IPS-18c (cell line): ENCODE measurements around the gene CELF4.
"Not testable (repeated sequence)": the region's sequence is repeated elsewhere in the genome, so short reads cannot be mapped to it uniquely, and the experiment has no call there.

ENCODE experiments used
- H3K4me3 ChIP-seq: 2 replicates; pipeline ENCODE4 v1.7.0; 2013; ENCODE audit warnings: low read depth, mild to moderate bottlenecking, low read length, moderate library complexity; ENCODE audit not compliant: insufficient read depth
- H3K9me3 ChIP-seq: one replicate; pipeline ENCODE4 v1.6.1; 2013; ENCODE audit warnings: mild to moderate bottlenecking, low read length, moderate library complexity; ENCODE audit not compliant: control insufficient read depth, insufficient read depth

The CELF4 gene

GRCh38 chr18:37358061-37358460 is 207.5 kb downstream of the CELF4 start:
- not testable (repeated sequence) for H3K4me3 ChIP-seq

GRCh38 chr18:37355772-37356171 is 209.8 kb downstream of the CELF4 start:
- no peak overlapping the region for H3K4me3 ChIP-seq
- no peaks in the 10 kb centered on the region for H3K9me3 ChIP-seq

More at GRCh38 chr18:37358061-37358460, 207.5 kb downstream of the CELF4 start:
- H3K9me3 ChIP-seq, result not testable (repeated sequence)

DNA sequence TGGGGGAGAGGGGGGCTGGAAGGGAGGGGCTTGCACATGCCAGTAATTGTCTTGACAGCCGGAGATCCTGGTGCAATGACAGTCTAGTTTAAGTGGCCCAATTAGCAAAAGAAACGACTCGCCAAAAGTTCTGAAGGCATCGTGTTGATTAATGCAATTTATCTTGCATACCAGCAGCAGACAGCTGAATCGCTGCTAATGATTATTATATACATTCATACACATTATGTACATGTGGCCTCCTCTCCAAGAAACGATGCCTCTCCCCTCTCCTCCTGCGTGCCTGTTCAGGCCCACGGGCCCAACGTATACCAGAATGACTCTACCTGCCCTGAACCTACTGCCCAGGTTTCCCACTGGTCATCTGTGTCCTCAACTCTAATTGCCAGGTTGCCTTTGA is 214.5 kb downstream of the CELF4 start:
- no peaks in the 10 kb centered on the region for H3K9me3 ChIP-seq

GRCh38 chr18:37348729-37349128 is 216.9 kb downstream of the CELF4 start:
- H3K4me3 ChIP-seq, result no peak overlapping the region
- no peaks in the 10 kb centered on the region for H3K9me3 ChIP-seq

More for the DNA sequence above, 214.5 kb downstream of the CELF4 start:
- H3K4me3 ChIP-seq, result no peak overlapping the region

DNA sequence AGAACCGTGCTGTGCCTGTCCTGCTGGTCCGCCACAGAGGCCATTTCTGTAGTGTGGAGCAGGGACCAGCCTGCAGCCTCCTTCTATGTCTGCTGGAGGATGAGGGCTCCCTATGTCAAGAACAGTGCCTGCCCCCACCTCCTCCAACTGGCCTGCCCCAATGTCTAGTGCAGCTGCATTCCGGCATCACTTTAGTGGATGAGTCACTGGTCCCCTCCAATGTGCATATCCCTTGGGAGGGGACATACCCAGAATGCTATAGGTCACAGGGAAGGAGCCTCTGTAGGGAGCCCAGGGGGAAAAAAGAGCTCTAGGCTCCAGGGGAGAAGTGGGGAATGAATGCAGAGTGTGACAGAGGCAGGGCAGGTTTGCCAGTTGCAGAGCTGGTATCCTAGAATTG is 219.6 kb downstream of the CELF4 start:
- Histone ChIP-seq H3K9me3 (no peaks in the 10 kb centered on the region), H3K4me3 (no peak overlapping the region)

- Histone ChIP-seq H3K4me3 (no peak overlapping the region), H3K9me3 (no peaks in the 10 kb centered on the region)
Observed at GRCh38 chr18:37343542-37343851, 222.1 kb downstream of the CELF4 start.

- H3K4me3 ChIP-seq, result no peak overlapping the region
- H3K9me3 ChIP-seq, result no peaks in the 10 kb centered on the region
Observed at GRCh38 chr18:37341473-37342086, 224.0 kb downstream of the CELF4 start.

GRCh38 chr18:37341016-37341415 is 224.6 kb downstream of the CELF4 start:
- no peak overlapping the region for H3K4me3 ChIP-seq
- H3K9me3 ChIP-seq, result no peaks in the 10 kb centered on the region

GRCh38 chr18:37339701-37340215 is 225.8 kb downstream of the CELF4 start:
- Histone ChIP-seq H3K9me3 (no peaks in the 10 kb centered on the region), H3K4me3 (no peak overlapping the region)

- no peak overlapping the region for H3K4me3 ChIP-seq
Observed at GRCh38 chr18:37336568-37337285, 228.9 kb downstream of the CELF4 start.

GRCh38 chr18:37335409-37335736 is 230.2 kb downstream of the CELF4 start:
- Histone ChIP-seq H3K4me3 (no peak overlapping the region; the same call in 1 of the 2 replicates), H3K9me3 (no peaks in the 10 kb centered on the region)

More at GRCh38 chr18:37336568-37337285, 228.9 kb downstream of the CELF4 start:
- no peaks in the 10 kb centered on the region for H3K9me3 ChIP-seq

DNA sequence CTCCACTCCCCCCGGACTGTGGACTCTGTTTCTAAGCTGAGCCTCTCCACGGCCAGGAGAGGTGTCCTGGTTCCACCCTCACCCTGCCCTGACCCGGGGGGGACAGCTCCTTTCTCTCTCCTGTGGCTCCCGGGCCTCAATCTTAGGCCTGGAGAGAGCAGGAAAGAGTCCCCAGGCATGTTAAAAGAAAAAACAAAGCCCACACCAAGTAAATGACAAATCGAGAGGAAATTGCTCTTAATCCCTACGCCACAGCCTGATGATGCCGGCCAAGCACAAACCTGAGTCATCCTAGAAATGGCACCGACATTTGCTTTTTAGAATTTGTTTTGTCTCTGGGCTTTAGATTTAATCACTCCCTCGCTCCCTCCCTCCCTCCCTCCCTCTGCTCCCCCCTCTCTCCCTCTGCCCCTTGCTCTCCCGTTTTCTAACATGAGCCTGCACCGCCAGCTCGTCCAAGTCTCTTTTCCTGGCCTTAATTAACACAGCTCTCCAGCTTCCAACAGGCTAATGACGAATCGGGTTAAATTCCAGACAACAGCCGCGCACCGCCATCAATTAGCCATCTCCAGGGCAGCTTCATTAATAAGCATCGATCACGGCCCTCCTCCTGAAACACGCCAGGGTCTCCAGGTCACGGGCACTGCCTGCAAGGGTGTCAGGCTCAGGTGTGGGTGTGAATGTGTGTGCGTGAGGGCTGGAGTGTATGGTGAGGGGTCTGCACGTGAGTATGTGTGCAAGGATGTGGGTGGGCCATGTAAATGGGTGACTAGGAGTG is 230.8 kb downstream of the CELF4 start:
- Histone ChIP-seq H3K4me3 (no peak overlapping the region), H3K9me3 (no peaks in the 10 kb centered on the region)

DNA sequence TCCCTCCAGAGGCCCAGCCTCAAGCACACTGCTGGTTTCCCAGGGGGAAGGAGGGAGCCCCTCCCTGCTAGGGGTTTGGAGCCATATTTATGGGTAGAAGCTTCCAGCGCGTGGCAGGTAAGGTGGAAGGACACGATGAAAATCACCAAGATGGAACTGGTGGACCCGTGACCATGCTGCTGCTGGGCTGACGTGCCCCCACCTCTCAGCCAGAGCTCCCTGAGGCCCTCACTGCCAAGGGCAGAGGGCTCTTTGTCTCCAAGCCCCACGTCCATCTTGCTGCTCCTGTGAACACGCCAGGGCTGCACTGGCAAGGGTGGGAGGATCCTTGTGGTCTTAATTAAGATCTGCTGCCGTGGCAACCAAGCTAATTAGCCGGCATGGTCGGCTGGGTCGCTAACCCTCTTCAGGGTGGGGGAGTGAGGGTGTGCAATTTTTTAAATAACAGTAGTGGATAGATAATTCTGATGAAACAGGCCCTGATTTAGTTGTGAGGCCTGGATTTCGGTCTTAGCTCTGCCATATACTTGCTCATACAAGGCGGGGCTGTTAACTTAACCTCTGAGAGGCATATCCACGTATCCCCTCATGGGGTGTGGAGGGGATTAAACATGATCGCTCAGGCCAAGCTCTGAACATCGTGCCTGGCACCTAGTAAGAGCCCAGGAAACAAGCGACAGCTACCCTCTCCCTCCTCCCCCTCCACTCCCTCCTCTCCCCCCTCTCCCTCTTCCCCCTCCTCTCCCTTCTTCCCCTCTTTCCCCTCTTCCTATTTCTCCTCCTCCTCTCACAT is 232.8 kb downstream of the CELF4 start:
- Histone ChIP-seq H3K9me3 (no peaks in the 10 kb centered on the region), H3K4me3 (no peak overlapping the region)

DNA sequence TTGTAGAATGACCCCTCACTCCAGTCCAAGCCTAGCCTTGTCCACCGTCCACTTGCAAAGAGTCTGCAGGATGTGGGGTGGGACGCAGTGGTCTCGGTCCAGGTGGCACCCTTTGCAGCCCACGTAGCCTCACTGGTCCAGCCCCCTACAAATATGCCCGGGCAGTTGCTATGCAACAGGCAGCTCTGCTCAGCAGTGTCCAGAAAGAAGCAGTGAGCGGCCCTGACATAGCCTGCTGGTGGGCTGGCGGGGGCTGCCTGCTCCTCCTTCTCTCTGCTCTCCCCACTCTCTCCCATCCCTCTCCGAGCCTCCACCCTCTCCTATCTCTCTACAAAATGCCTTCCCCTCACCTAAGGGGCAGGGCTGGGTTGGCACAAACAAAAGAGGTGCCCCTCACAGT is 233.4 kb downstream of the CELF4 start:
- H3K9me3 ChIP-seq, result no peaks in the 10 kb centered on the region

GRCh38 chr18:37330173-37330572 is 235.4 kb downstream of the CELF4 start:
- Histone ChIP-seq H3K9me3 (no peaks in the 10 kb centered on the region), H3K4me3 (no peak overlapping the region)

More for the DNA sequence above, 233.4 kb downstream of the CELF4 start:
- H3K4me3 ChIP-seq, result no peak overlapping the region

DNA sequence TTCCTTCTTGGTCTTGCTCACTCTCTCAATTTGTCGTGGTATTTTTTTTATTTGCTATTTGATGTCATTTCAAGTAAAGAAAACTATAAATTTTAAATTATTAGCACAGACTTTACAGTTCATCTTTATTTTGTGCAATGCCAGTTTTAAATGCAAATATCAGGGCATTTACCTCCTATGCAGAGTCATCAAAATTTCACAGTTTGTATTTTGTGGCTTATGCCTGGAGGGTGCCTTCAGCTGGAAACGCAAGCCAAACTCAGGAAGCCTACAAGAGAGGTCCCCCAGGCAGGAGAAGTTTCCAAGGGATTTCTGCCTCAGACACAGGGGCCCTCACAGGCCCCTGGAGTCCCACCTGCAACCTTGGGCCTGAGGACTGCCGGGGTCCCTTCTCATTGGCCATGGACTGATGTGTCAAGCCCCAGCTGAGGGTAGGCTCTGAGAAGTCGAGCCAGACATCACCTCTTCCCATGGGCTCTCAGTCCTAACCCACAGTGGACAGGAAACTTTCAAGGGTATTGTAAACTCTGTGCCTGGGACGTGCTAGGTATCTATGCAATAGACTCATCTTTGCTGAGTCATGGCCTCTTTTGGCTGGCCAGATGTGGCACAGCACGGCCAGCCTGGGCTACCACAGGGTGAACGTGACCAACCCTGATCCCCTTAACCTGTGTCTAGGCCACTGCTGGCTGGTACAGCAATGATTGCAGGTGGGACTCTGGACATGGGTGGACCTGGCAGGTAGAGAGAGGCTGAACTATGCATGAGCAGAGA is 236.5 kb downstream of the CELF4 start:
- no peak overlapping the region for H3K4me3 ChIP-seq
- no peaks in the 10 kb centered on the region for H3K9me3 ChIP-seq
